ENCODE results near the gene BRINP3. TPM values are rescaled to one million over a fixed set of nuclear protein-coding genes. Genes with fewer than 3 reads are reported as not detected.

BRINP3 gene
- total RNA-seq, 1 experiment from 2014 or later = not detected

DNA sequence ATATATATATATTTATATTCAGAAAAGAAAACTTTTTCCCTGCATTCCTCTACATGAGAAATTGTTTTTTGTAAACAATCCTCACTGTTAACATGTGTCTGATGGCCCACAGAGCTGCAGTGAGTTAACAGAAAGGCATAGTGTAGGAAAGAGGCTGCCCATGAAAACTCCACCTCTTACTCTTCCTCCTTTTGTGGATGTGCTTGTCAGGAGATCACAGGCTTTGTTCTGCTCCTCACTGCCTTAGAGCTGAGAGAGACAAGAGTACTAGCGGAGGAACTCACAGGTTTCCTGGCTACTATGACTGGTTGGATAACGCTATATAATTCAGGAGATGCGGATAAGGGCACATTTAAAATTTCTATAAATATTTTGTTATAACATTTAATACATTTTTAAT is 200.6 kb downstream of the BRINP3 start:
- H3K4me1 Mint-ChIP-seq = no peaks in the 10 kb centered on the region
- no peaks in the 10 kb centered on the region for H3K9me3 ChIP-seq (ENCODE audit: control insufficient read depth, low read depth, low read length)
- no peaks in the 10 kb centered on the region for H3K4me1 ChIP-seq (ENCODE audit: insufficient read depth, low read length)
- no peaks in the 10 kb centered on the region for H3K27me3 ChIP-seq (ENCODE audit: insufficient read depth, low read length)
- H4K91ac ChIP-seq (ENCODE audit: insufficient read length, low read depth, low read length) = no peak overlapping the region
- H2BK120ac ChIP-seq (ENCODE audit: low read depth, low read length, poor library complexity, severe bottlenecking) = no peak overlapping the region
- no peak overlapping the region for H3K18ac ChIP-seq (ENCODE audit: insufficient read length, low read depth, low read length)
- TF ChIP-seq CTCF (conservative IDR thresholded peaks at IDR 0.05) = no peak
- no peaks in the 10 kb centered on the region for H3K79me1 ChIP-seq (ENCODE audit: insufficient read depth, low read depth, low read length, poor library complexity, severe bottlenecking)
- no peaks in the 10 kb centered on the region; the same call in 1 of the 2 replicates for H3K27me3 Mint-ChIP-seq (ENCODE audit: low read depth)
- DNase-seq = no peak
- H3K9me3 Mint-ChIP-seq = no peaks in the 10 kb centered on the region
- H4K8ac ChIP-seq (replicated peaks; ENCODE audit: insufficient read length, low read depth, low read length) = no peak overlapping the region
- H3K27ac ChIP-seq (ENCODE audit: insufficient read length, low read depth, low read length) = no peak overlapping the region
- H3K36me3 Mint-ChIP-seq (ENCODE audit: insufficient read depth in 1 of 3, low read depth in 3 of 3) = no peaks in the 10 kb centered on the region
- no peak overlapping the region for H3K23ac ChIP-seq (ENCODE audit: insufficient read length, low read depth, low read length)
- H3K14ac ChIP-seq (ENCODE audit: insufficient read depth, low read length) = no peak overlapping the region
- no peak overlapping the region for H2AFZ ChIP-seq (ENCODE audit: low read length)
- H2BK12ac ChIP-seq (ENCODE audit: insufficient read length, low read depth, low read length) = no peak overlapping the region
- H2BK5ac ChIP-seq (ENCODE audit: insufficient read length, low read length) = no peak overlapping the region
- no peak overlapping the region for H2AK5ac ChIP-seq (ENCODE audit: insufficient read length, low read length)
- no peak overlapping the region for H3T11ph ChIP-seq (ENCODE audit: low read length)
- no peaks in the 10 kb centered on the region for H3K23me2 ChIP-seq (ENCODE audit: insufficient read length, low read depth, low read length, poor library complexity, severe bottlenecking)
- H3K79me2 ChIP-seq (ENCODE audit: insufficient read depth, low read length) = no peaks in the 10 kb centered on the region
- H4K5ac ChIP-seq (ENCODE audit: insufficient read length, low read depth, low read length) = no peak overlapping the region
- H3K4ac ChIP-seq (ENCODE audit: low read depth, low read length) = no peak overlapping the region
- WGBS (ENCODE audit: extremely low coverage, insufficient read length, low lambda C conversion rate) = no CpG with 5 or more reads among the region's 3 CpGs
- H2BK20ac ChIP-seq (ENCODE audit: low read depth, low read length, poor library complexity, severe bottlenecking) = no peak overlapping the region
- H3K4me3 Mint-ChIP-seq = no peak overlapping the region
- H3K27ac Mint-ChIP-seq = peak overlapping the region in 1 of 3 experiments; percentile 58; a peak in 1 of 7 replicates
- H2BK15ac ChIP-seq (ENCODE audit: low read depth, low read length) = no peak overlapping the region
- H4K20me1 ChIP-seq (ENCODE audit: control insufficient read depth, insufficient read depth, insufficient read length) = no peaks in the 10 kb centered on the region
- H3K4me2 ChIP-seq (ENCODE audit: insufficient read depth, insufficient read length, low read length) = no peak overlapping the region
- no peak overlapping the region for H3K56ac ChIP-seq (ENCODE audit: insufficient read length, low read depth, low read length)
- H3K9ac ChIP-seq (ENCODE audit: extremely low read depth, insufficient read length, low read length) = no peak overlapping the region
